ENCODE data around the gene FOXD1.
"Not testable (repeated sequence)": the region's sequence is repeated elsewhere in the genome, so short reads cannot be mapped to it uniquely, and the experiment has no call there.

The FOXD1 gene

GRCh38 chr5:73415171-73415570, 33.4 kb downstream of the FOXD1 start:
- ATAC-seq = no peak

DNA sequence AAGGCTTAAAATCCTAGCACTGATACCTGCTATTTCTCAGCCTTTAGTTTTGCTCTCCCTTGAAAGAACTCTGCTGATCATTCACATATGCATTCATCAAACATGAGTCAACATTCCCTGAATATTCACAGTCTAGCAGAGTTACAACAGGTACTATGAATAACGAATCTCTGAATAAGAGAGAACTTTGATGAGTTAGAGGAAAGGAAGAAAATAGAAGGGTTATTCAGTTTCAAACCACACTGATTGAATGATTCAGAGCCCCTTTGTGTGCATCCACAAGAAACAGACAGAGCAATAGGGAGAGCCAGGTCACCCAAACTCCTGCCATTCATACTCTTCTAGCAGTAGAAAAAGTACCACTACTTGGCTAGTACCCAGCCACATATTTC, 36.0 kb downstream of the FOXD1 start:
- no peak for ATAC-seq

DNA sequence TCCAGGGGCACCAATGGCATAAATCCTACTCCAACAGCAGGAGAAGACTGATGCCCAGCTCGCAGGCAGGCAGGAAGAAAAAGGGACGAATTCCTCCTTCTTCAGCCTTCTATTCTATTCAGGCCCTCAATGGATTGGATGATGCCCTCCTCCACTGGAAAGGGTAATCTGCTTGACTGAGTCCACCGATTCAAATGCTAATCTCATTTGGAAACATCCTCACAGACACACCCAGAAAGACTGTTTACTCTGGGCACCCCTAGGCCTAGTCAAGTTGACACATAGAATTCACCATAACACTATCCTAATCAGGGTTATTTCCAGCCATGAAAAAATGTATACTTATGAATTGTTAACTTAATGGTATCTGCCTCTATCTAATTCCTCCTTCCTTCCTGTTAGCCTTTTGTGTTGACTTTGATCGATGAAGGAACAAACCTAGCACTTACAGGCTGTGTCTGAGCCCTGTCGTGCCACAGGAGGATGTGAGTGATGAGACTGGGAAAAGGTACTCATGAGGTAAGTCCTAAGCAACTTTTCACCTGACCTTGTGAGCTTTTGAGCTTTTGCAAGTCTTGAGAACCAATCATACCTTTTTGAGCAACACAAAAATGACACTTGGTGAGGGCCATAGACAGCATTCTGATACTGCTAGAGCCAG, 36.5 kb downstream of the FOXD1 start:
- ATAC-seq = no peak

DNA sequence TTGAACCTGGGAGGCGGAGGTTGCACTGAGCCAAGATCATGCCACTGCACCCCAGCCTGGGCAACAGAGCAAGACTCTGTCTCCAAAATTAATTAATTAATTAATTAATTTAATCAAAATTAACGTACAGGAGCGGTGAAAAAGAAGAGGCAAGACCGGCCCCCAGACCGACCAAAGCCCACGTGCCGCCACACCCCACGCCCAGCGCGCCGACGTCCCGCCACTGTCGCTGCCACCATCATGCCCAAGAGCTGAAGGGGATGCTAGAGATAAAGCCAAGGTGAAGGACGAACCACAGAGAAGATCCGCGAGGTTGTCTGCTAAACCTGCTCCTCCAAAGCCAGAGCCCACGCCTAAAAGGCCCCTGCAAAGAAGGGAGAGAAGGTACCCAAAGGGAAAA, 38.6 kb downstream of the FOXD1 start:
- ATAC-seq = not testable (repeated sequence)

GRCh38 chr5:73405691-73406090, 42.9 kb downstream of the FOXD1 start:
- ATAC-seq = no peak

GRCh38 chr5:73399775-73400174, 48.8 kb downstream of the FOXD1 start:
- no peak for ATAC-seq

All from activated CD4-positive, CD25-positive, alpha-beta regulatory T cell treated with anti-CD3 and anti-CD28 coated beads, Interleukin-2, amount 50 U/mL, for 24 hours (primary cell).